HepG2 (cell line): ENCODE measurements around the gene ARHGEF7. TPM values are rescaled to one million over a fixed set of nuclear protein-coding genes. Genes with fewer than 3 reads are reported as not detected.

Experiments used
- CBX2 ChIP-seq, 2 experiments: fragments of 200-600 bp in 1 of 2; sonication (generic); formaldehyde crosslinking in 1 of 2; IDR thresholded peaks; 2 replicates each; pipeline versions ENCODE4 v1.7.0 to v1.8.1; 2018 to 2022; ENCODE audit warnings: low read depth in 2 of 2, low read length in 1 of 2, mild to moderate bottlenecking in 1 of 2, missing genetic modification reagents in 1 of 2
- NAIF1 ChIP-seq: sonication (generic); formaldehyde crosslinking; IDR thresholded peaks from 2 replicates; pipeline ENCODE4 v1.5.0; 2020; ENCODE audit warnings: mild to moderate bottlenecking, missing genetic modification reagents, borderline replicate concordance
- RARA ChIP-seq: IDR thresholded peaks from 2 replicates; pipeline ENCODE4 v1.6.1; 2016; ENCODE audit warnings: missing genetic modification reagents, missing compliant biosample characterization
- SOX13 ChIP-seq, 3 experiments: fragments of 450-650 bp in 1 of 3; sonication (generic) in 1 of 3; formaldehyde crosslinking in 1 of 3; IDR thresholded peaks in 2 of 3; conservative IDR thresholded peaks in 1 of 3; 2 replicates each; pipeline versions ENCODE4 v1.5.0 to v1.6.1; 2016 to 2020; ENCODE audit warnings: antibody characterized with exemption in 1 of 3, mild to moderate bottlenecking in 1 of 3, missing compliant biosample characterization in 1 of 3, missing genetic modification reagents in 1 of 3, moderate library complexity in 1 of 3
- SOX5 ChIP-seq: IDR thresholded peaks from 2 replicates; pipeline ENCODE4 v1.6.1; 2016; ENCODE audit warnings: borderline replicate concordance
- U2AF2 ChIP-seq: fragments of 200-400 bp; formaldehyde crosslinking; IDR thresholded peaks from 2 replicates; pipeline ENCODE4 v1.6.1; 2017; ENCODE audit warnings: low read depth, mild to moderate bottlenecking, low read length
- YEATS4 ChIP-seq: sonication (generic); formaldehyde crosslinking; IDR thresholded peaks from 2 replicates; pipeline ENCODE4 v1.4.0; 2020; ENCODE audit warnings: missing genetic modification reagents, borderline replicate concordance
- YY1 ChIP-seq: IDR thresholded peaks from 2 replicates; pipeline ENCODE4 v1.6.1; 2011; ENCODE audit warnings: low read length, low read depth, moderate library complexity, mild to moderate bottlenecking; ENCODE audit not compliant: insufficient read depth, insufficient replicate concordance
- ZBTB3 ChIP-seq: sonication (generic); formaldehyde crosslinking; IDR thresholded peaks from 2 replicates; pipeline ENCODE4 v1.4.0; 2020; ENCODE audit warnings: low read depth, mild to moderate bottlenecking, moderate library complexity, missing genetic modification reagents, borderline replicate concordance
- ZNF180 ChIP-seq: sonication (generic); formaldehyde crosslinking; IDR thresholded peaks from 2 replicates; pipeline ENCODE4 v1.4.0; 2020; ENCODE audit warnings: low read depth, missing genetic modification reagents, borderline replicate concordance
- ZNF263 ChIP-seq: sonication (generic); formaldehyde crosslinking; IDR thresholded peaks from 2 replicates; pipeline ENCODE4 v1.4.0; 2020; ENCODE audit warnings: missing genetic modification reagents
- ZNF432 ChIP-seq: sonication (generic); formaldehyde crosslinking; IDR thresholded peaks from 2 replicates; pipeline ENCODE4 v1.5.0; 2020; ENCODE audit warnings: missing genetic modification reagents, mild to moderate bottlenecking, borderline replicate concordance
- ZNF644 ChIP-seq: IDR thresholded peaks from 2 replicates; pipeline ENCODE4 v1.6.1; 2016; ENCODE audit warnings: low read depth
- ZNF747 ChIP-seq: sonication (generic); formaldehyde crosslinking; IDR thresholded peaks from 2 replicates; pipeline ENCODE4 v1.8.1; 2023; ENCODE audit warnings: missing genetic modification reagents, mild to moderate bottlenecking, borderline replicate concordance
- ZSCAN30 ChIP-seq: sonication (generic); formaldehyde crosslinking; IDR thresholded peaks from 2 replicates; pipeline ENCODE4 v1.5.0; 2020; ENCODE audit warnings: mild to moderate bottlenecking, missing genetic modification reagents
- polyA plus RNA-seq, 8 experiments: library from polyadenylated mRNA; depleted of rRNA in 3 of 8; stranded (reverse) in 7 of 8; unstranded in 1 of 8; fragments of >200 nt; fragmentation: Illumina TruSeq in 4 of 8; extraction: Trizol in 4 of 8; gene quantifications; 2 replicates each; pipeline versions ENCODE4 v1.2.1 to v1.2.3, GENCODE V29; 2011 to 2016; ENCODE audit warnings: low read depth in 4 of 8, missing spikeins in 1 of 8, mixed read lengths in 1 of 8; ENCODE audit not compliant: insufficient read depth in 1 of 8
- total RNA-seq, 5 experiments: library from RNA; depleted of rRNA; stranded (reverse); fragments of >200 nt; fragmentation: Illumina TruSeq; extraction: Trizol; gene quantifications; 2 replicates each; pipeline ENCODE4 v1.2.3, GENCODE V29; 2016; ENCODE audit warnings: low read depth in 1 of 5
- TF ChIP-seq, protein P1 (sequence below): sonication (generic); formaldehyde crosslinking; IDR thresholded peaks from 2 replicates; pipeline ENCODE4 v1.5.0; 2020; ENCODE audit warnings: missing genetic modification reagents
- TF ChIP-seq, protein P2 (sequence below): sonication (generic); formaldehyde crosslinking; IDR thresholded peaks from 2 replicates; pipeline ENCODE4 v1.5.1; 2020; ENCODE audit warnings: mild to moderate bottlenecking, missing genetic modification reagents, moderate library complexity

Gene ARHGEF7
- total and polyA plus RNA-seq, 2 of the 13 experiments (the other 11 are each of a cell fraction or from before 2014, with no cell fraction given), result 15.7 to 22.3 TPM

DNA sequence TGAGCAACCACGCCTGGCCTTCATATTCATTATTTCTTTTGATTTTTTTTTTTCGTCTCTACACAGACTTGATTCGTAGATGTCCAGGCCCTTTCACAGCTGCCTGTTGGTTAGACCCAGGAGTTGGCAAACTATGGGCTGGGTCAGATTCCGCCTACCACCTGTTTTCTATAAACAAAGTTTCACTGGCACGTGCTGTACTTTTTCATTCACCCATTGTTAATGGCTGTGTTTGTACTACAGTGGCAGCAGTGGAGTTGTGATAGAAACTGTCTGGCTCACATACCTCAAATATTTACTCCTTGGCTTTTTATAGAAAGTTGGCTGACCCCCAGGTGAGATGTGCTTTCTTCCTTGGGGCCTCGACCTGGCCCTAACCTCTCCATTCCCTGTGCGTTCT lies 132.4 kb downstream of the ARHGEF7 start (continued):
- no peak for TF ChIP-seq ZBTB3 (CRISPR knock-in tag)
- TF ChIP-seq ZNF747 (CRISPR knock-in tag), result no peak
- TF ChIP-seq U2AF2, result no peak
- no peak for TF ChIP-seq YY1
- no peak for TF ChIP-seq ZNF180 (CRISPR knock-in tag)
- TF ChIP-seq, protein P1, sequence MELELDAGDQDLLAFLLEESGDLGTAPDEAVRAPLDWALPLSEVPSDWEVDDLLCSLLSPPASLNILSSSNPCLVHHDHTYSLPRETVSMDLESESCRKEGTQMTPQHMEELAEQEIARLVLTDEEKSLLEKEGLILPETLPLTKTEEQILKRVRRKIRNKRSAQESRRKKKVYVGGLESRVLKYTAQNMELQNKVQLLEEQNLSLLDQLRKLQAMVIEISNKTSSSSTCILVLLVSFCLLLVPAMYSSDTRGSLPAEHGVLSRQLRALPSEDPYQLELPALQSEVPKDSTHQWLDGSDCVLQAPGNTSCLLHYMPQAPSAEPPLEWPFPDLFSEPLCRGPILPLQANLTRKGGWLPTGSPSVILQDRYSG, result no peak
- TF ChIP-seq, protein P2, sequence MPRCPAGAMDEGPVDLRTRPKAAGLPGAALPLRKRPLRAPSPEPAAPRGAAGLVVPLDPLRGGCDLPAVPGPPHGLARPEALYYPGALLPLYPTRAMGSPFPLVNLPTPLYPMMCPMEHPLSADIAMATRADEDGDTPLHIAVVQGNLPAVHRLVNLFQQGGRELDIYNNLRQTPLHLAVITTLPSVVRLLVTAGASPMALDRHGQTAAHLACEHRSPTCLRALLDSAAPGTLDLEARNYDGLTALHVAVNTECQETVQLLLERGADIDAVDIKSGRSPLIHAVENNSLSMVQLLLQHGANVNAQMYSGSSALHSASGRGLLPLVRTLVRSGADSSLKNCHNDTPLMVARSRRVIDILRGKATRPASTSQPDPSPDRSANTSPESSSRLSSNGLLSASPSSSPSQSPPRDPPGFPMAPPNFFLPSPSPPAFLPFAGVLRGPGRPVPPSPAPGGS, result no peak
- no peak for TF ChIP-seq ZSCAN30 (CRISPR knock-in tag)
- TF ChIP-seq SOX5, result peak; percentile 24; the same call in 1 of the 2 replicates
- TF ChIP-seq ZNF432 (CRISPR knock-in tag), result no peak
- TF ChIP-seq SOX13 (IDR thresholded peaks at IDR 0.05), result no peak
- peak in 1 of 2 experiments; percentile 55; a peak in 2 of 4 replicates for TF ChIP-seq SOX13 (CRISPR knock-in tag; conservative IDR thresholded peaks at IDR 0.05 in 1 of 2, IDR thresholded peaks at IDR 0.05 in 1 of 2)
- TF ChIP-seq YEATS4, result no peak
- TF ChIP-seq RARA, result peak; percentile 71; the same call in 1 of the 2 replicates
- no peak for TF ChIP-seq CBX2 (IDR thresholded peaks at IDR 0.05; ENCODE audit: low read depth, low read length)
- no peak for TF ChIP-seq CBX2 (CRISPR knock-in tag; IDR thresholded peaks at IDR 0.05; ENCODE audit: low read depth)
- no peak for TF ChIP-seq ZNF644
- no peak for TF ChIP-seq NAIF1 (CRISPR knock-in tag)
- TF ChIP-seq ZNF263 (CRISPR knock-in tag), result no peak
